Activated CD8-positive, alpha-beta memory T cell treated with anti-CD3 and anti-CD28 coated beads for 1 hour (primary cell): Measurements from ENCODE around the gene MYO1D.
"Not testable (repeated sequence)": the region's sequence is repeated elsewhere in the genome, so short reads cannot be mapped to it uniquely, and the experiment has no call there.

Source experiments
- DNase-seq, 2 donors: peaks; one replicate each; pipeline ENCODE4 v3.0.0-alpha.2; 2020; ENCODE audit warnings: low read depth in 1 of 2; ENCODE audit errors: extremely low read depth in 1 of 2

The MYO1D gene

DNA sequence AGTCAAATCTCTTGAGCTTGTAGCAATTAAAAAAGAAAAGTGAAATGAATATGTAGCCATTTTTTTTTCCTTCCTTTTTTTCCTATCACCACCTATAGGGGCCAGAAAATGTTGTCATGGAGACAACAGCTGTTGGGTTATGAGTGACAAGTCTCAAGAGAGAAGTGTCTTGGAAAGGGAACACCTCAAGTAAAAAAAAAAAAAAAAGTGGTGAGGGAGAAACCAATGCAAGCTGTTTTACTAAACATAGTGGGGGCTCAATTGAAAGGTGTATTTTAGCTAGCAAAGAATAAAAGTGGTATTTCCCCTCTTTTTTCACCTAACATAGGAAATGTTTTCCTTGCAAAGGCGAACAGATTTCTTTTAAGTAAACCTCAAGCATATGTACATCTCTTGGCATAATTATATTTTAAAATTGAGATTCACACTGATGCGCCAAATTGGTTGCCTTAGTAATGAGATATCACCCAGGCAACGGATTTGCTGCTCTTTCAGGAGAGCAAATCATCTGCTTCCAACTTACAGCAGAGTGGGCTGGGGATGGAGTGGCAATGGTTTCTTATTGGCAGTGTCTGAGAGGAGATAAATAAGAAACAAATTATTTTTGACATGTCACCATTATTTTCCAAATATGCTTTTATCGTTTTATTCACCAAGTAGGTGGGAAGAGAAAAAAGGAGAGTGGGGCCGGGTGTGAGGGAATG, 183.6 kb downstream of the MYO1D start:
- no peak for DNase-seq

DNA sequence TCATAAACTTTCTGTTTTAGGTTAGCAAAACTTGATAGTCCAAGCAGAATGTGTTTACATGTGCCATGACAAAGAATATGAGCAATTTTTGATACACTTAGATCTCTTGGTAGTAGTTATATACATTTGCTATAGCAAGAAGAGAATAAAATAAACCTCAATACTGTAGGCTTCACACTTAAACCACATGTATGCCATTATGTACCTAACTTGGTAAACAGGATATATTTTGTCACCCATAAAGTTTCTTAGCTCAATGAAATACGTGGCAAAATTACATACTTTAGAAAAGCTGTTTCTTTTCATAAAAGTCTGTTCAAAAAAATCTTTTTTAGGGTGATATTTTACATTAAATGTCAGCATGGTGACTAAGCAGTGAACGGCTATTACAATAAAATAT, 184.7 kb downstream of the MYO1D start:
- DNase-seq: no peak

DNA sequence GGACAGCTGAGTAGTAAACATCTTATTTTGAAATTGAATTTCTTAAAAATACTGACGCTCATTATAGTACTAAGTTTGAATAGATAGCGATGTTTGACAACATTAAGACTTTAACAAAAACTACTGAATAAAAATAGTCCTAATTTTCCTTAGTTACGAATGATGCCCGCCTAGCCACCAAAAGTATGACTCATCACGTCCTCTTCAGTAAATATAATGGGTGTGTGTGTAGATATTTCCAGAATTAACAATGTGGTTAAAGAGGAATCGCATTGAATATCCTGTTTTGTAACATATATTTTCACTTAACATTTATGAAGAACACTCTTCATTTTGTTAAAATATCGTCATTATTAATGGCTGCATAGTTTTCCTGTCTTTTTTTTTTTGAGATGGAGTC, 187.6 kb downstream of the MYO1D start:
- no peak for DNase-seq

DNA sequence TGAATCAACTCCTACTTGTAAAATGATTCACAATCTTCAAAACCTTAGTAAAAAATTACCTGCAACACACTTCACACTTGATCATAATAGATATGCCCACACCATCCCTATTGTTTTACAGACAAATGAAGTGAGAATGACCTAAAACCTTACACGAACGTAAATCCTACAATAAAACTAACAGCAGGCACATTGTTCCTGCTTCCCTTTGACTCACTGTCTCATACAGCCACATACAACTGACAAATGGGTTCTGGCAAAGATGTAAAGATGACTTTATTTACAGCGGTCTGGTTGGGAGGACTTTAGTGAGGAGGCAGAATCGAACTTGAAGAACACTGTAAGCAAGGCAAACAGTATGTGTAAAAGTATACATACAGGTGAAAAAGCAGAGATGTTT, 188.7 kb downstream of the MYO1D start:
- no peak for DNase-seq

DNA sequence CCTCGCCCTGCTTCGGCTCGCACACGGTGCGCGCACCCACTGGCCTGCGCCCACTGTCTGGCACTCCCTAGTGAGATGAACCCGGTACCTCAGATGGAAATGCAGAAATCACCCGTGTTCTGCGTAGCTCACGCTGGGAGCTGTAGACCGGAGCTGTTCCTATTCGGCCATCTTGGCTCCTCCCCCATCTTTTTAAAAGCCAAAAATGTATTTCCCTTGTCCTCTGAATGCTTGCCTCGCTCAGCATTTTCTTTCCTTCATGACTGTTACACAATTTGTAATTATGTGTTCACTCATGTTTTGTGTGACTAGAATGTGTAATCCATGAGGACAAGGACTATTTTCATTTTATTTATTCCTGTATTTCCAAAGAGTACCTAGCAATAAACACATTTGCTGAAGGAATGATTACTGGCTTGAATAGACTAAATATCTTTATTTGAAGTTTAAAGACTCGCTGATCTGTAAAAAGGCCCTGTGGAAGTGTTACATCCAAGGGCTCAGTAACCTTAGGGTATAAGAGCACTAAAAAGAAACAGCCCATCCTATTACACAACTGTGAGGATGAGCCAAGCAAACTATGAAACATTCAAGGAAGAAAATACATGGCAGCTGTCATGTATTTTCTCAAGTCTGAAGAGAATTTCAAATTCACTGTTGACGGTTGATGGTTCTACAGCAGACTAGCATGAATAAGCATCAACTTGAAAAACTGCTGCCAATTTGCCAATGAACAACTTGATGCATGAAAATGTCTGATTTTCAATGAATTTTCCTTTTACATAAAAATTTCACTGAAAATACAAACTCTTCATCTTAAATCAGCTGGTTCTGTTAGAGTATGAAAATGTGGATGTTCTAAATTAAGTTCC, 192.6 kb downstream of the MYO1D start:
- DNase-seq: no peak

DNA sequence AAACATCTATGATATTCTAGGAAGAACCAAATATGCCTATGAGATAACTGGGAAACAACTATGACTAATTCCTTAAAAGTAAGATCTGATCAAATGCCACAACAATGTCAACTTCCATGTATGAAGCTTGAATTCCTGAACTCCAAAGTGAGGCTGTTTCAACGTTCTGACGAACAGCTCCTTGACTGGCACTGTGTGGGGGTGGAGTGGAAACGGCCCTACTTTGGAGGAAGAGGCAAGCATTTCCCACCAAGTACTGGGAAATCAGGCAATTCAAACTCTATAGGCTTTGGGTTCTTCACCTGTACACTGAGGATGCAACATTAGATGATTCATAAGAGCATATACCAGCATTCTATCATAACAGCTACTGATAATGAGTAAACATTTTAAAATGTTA, 203.0 kb downstream of the MYO1D start:
- no peak for DNase-seq

DNA sequence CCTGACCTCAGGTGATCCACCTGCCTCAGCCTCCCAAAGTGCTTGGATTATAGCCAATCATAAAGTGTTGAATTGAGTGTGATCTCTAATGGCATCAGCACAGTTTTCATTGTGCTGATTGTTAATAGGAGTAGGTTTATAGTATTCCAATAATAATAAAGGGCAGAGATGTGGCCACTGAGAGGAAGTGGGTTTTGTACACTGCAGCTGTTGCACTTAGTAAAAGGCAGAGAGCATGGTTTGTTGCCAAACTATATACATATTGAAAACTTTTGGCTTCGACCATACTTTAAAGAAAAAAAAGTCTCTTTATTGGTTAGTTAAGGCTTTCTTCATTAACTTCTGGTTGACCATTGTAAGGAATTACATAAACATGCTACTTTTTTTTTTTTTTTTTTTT, 204.2 kb downstream of the MYO1D start:
- no peak for DNase-seq

DNA sequence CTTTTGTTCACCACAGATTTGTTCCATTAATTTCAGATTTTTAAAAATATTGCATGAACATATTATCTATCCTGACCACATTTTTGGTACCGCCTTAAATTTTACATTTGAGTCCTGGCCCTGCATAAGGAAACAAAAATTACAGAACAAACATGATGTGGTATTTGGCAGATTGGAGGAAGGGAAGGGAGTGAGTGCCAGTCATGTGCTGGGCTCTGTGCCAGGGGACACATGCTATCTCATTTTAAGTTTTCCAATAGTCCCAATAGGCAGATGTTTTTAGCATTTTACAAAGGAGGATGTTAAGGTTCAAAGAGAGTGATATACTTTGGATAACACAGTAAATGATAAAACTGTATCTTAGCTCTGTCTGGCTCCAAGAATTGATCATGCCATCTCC, 205.0 kb downstream of the MYO1D start:
- DNase-seq: no peak

DNA sequence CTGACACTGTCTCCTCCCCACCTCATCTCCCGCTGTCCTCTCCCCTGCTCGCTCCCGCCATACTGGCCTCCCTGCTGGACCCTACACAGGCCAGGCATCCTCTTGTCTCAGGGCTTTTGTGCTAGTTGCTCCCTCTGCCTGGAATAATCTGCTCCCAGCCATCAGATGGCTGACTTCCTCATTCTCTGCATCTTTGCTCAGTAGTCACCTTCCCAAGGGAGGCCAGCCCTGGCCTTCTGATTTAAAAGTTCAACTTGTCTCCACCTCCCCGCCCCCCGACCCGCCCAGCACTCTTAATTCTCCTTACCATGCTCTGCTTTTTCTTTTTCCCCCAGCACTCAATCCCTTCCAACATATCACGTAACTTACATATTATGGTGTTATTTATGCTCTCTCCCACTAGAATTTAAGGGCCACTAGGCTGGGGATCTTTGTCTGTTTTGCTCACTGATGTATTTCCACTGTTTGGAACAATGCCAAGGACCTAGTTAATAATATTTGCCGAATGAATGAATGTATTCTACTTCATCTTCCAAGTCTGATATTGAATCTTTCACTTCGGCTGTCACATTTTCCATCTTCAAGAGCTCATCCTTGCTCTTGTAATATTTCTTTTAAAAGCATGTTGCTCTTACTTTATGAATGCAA, 211.9 kb downstream of the MYO1D start:
- no peak for DNase-seq

DNA sequence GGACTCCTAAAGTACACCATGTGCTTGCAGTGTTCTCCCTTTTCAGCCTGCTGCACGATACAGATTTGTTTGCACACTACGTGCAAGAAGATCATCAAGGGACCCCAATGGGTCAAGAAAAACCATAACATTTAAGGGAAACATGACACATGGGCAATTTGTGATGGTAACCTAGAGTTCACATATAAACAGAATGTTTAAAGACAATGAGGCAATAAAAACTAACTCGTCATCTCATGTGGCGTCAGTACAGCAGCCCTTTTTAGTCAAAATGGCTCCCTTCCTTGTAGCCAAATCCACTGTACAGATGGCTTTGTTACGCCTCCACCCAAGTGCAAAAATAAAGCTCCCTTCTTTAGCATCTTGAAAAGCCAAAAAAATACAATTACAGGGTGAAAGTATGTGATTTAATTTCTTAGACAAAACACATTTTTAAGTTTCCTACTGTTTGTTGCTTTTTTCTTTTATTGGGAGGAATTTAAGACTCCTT, 216.4 kb downstream of the MYO1D start:
- no peak for DNase-seq

DNA sequence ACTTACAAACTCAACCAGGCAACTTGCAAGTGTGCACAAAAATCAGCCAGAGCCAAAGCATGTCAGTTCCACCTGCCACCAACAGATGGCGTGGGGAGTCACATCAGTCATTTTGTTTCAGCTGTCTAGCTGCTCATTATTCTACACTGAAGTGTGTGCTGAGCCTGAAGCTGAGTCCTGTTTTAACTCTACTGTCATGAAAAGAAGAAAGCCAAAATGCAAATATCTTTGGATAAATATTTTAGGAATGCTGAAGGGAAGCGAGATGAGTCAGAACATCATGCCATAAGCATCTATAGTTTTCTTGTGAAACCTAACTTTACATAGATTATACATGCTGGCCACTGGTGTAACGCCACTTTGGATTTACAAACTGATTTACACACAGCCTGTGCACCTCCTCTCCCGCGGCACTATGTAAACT, 217.5 kb downstream of the MYO1D start:
- peak; percentile 16 to 37 for DNase-seq

DNA sequence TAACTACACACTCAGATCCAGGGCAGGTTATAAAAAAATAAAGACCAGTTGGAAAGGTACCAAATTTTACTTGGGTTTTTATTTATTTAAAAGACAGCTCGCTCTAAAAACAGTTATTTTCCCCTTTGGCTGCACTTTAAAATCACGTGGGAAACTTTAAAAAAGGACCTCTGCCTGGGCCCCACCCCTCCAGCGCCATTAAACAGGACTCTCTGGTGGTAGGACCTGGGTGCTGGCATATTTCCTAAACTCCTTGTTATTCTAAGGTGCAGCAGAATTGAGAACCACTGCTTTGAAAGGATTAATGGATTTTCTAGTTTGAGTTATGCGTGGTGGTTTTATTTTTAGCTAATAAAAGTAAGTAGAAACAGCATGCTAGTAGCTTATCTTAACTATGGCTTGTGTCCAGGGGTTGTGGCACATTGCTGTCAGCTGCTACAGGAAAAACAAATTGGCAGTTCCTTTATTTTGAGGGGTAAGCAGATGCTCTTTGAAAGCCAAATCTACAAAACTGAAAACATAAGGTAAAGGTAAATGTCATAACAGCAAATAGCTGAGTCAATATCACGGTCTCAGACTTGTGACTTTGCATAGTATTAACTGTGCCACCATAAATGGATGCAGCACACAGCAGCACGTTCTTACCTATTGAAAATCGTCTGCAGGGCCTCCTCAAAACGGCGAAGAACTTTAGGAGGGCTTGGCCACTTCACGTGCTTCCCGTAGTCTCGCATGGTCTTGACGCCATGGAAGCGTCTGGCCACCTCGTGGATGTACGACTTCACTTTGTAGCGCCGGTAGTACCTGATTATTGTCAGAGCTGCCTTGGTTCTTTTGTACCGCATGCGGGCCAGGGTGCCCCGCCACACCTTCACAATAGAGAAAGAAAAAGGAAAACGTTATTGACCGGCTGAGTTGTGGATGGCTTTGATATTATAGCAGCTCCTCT, 218.2 kb downstream of the MYO1D start:
- no peak for DNase-seq

DNA sequence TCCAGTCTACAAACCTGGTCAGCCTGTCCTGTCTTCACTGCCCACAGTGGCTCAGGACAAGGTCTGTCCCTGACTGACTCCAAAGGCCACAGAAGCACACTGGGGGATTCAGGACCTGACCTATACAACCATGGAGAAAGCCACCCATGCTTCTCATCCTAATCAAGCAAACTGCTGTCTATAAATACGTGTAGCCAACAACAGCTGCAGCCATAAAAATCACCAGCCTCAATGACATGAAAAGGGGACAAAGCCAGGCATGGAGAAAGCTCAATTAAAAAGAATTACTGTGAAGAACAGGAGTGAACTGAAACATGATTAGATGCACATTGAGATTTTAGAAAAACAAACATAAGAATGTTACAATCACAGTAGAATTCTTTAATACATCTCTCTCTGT, 220.0 kb downstream of the MYO1D start:
- no peak for DNase-seq

DNA sequence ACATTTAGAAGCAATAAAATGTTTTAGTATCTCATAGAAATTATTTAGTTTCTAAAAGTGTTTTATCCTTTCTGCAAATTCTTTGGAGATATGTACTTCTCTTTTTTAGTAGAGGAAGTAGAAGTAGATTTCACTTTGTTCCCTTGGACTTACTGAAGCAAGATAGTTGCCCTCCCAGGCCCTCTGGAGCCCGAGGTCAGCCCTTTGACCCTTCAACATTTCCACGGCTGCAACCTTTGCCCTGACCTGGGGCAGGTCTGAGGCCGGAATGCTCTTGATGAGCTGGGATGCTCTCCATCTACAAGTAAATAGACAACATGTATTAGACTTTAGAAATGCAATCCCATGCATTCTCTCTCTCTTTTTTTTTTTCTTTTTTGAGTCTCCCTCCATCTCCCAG, 222.6 kb downstream of the MYO1D start:
- DNase-seq: no peak

DNA sequence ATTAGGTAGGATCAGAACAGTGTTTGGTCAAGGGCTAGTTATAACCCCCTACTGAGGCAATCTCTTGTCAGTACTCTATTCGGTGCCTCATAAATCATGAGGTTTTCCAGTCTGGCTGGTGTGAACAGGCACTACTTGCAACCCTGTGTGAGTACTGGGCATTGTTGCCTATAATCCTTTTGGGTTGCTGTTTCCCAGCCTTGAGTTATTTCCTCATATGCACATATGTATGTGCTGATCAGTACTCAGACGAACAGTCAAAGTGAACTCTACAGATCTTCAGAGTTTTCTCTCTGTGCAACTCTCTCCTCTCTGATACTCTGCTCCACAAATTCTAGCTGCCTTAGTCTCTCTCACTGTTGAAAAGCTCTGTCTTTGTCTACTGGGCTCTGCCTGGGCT, 225.8 kb downstream of the MYO1D start:
- DNase-seq: no peak

DNA sequence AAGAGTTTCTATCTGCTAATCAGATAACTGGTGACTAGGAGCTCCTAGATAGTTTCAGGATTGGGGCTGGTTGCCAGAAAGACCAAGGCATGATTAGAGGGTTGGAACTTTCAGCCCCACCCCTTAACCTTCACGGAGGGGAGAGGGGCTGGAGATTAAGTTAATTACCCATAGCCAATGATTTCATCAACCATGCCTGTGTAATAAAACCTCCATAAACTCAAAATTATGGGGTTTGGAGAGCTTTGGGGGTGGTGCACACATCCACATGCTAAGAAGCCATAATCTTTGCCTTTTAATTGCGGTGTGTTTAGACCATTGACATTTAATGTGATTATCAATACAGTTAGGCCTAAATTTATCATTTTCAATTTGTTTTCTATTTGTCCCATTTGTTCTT, 228.5 kb downstream of the MYO1D start:
- DNase-seq: no peak

DNA sequence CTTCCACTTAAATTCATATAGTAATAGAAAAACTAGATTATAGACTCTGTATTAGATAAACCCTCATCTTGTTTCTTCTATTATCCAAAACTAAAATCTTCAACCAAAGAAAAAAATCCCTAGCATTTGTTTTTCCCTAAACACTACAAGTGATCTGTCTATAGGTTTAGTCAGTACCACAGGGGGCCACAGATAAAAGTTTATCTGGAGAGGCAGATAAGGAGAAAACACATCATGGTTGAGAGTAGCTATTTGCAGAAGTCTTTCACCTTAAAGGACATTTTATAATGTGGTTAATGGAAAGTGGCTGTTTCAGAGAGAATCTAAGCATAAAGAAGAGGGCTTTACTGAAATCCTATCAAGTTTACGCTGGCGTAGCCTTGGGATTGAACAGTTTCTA, 230.0 kb downstream of the MYO1D start:
- DNase-seq: no peak

DNA sequence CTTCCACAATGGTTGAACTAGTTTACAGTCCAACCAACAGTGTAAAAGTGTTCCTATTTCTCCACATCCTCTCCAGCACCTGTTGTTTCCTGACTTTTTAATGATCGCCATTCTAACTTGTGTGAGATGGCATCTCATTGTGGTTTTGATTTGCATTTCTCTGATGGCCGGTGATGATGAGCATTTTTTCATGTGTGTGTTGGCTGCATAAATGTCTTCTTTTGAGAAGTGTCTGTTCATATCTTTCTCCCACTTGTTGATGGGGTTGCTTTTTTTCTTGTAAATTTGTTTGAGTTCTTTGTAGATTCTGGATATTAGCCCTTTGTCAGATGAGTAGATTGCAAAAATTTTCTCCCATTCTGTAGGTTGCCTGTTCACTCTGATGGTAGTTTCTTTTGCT, 235.4 kb downstream of the MYO1D start:
- not testable (repeated sequence) for DNase-seq

DNA sequence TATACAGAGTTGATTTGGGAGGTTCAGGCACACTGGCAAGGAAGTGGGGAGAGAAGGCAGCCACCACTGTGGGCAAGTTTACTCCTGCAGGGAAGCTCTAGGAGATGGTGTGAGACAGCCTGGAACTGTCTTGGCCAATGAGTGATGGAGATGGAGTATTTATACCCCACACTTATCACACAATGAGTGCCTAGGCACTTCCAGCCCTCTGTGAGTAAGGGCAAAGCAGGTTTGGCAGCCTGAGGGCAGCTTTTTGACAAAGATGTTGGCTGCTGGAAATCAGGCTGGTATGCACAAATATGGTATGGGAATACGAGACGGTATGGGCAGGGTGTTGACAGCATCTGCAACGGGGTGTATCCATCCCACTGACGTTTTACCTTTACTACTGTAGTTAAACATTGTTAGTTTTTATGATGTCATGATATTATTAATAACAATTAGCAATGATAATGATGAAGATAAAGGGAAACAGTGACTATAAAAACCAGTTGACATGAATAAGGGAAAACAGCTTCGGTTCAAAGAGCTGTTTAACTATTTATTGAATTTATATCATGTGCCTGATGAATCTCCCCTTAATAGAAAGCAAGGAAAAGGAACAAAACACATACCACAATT, 240.2 kb downstream of the MYO1D start:
- DNase-seq: no peak

DNA sequence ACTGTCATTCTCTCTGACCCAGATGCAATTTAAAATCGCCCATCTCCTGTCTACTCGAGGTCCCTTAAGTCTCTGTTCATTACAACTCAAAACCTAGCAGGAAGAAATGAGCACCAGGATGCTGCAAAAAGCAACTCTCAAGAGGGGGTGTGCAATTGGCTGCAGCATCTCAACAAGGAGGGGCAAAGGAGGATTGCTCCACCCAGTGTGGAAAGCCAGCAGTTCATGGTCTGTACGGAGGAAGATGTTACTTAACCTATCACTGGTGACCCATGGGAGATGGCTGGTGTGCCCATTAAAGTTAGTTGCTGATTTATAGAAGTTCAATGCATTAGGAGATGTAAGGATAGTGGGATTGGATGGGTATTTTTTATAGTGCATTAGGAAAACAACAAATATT, 242.8 kb downstream of the MYO1D start:
- DNase-seq: no peak
